ENCODE results near the gene FEN1. TPM values are rescaled to one million over a fixed set of nuclear protein-coding genes. Genes with fewer than 3 reads are reported as not detected.

The FEN1 gene
- total RNA-seq, 1 donor from 2014 or later: 5.1 TPM

DNA sequence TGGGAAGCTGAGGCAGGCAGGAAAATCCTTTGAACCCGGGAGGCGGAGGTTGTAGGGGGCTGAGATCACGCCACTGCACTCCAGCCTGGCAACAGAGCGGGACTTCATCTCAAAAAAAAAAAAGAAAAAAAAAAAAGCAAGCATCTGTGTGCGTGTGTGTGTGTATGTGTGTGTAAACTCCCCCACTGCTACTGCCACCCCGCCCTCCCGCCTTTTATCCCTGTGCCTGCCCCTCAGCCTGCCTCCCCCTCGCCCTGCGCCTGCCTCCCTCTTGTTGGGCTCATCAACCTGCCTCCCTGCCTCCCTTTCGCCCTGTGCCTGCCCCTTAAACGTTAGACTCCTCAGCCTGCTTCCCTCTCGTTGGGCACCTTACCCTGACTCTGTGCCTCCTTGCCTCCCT lies 18.3 kb upstream of the FEN1 start:
- ATAC-seq: no peak

DNA sequence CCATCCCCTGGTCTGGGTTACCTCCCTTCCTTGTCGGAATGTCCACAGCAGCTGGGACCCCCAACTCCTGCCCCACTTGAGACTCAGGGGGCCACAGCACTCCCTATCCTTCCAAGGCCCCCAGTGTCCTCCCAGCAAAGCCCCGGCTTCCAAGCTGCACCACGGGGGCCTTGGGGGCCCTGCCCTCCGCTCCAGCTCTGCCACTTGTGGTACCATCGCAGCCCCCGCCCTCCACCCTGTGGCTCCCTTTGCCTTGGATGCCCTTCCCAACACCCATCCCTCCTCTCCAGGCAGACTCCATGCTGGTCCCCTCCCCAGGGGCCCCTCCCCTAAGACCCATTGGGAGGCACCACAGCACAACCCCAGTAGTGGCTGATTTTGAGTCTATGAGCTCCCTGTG lies 17.6 kb upstream of the FEN1 start:
- ATAC-seq (no peak), DNase-seq (ENCODE audit: low spot score) (no peak)

More for the DNA sequence above, 18.3 kb upstream of the FEN1 start:
- no peak for DNase-seq (ENCODE audit: low spot score)

GRCh38 chr11:61775606-61776554 lies 16.8 kb upstream of the FEN1 start:
- ATAC-seq (no peak), DNase-seq (ENCODE audit: low spot score) (no peak)

DNA sequence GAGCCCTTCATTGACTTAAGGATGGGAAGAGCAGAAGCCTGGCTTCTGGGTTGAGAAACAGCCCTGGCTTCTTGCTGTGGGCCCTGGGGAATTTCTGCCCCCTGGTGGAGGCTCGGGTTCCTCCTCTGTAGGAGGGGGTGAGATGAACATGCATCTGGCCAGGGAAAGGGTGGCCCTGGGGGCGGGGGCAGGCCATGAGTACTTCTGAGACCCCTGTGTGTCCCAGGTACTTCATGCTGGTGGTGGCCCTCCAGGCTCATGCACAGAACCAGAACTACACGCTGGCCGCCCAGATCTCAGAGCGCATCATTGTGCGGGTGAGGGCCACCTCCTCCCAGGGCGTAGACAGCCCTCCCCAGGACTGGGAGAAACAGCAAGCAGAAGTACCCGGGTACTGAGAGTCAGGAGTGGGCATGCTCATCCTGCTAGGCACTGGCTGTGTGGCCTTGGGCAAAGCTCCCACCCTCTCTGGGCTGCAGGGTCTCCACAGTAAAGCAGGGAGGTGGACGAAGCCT lies 16.1 kb upstream of the FEN1 start:
- peak; percentile 80 for ATAC-seq
- peak; percentile 77 for DNase-seq (ENCODE audit: low spot score)

DNA sequence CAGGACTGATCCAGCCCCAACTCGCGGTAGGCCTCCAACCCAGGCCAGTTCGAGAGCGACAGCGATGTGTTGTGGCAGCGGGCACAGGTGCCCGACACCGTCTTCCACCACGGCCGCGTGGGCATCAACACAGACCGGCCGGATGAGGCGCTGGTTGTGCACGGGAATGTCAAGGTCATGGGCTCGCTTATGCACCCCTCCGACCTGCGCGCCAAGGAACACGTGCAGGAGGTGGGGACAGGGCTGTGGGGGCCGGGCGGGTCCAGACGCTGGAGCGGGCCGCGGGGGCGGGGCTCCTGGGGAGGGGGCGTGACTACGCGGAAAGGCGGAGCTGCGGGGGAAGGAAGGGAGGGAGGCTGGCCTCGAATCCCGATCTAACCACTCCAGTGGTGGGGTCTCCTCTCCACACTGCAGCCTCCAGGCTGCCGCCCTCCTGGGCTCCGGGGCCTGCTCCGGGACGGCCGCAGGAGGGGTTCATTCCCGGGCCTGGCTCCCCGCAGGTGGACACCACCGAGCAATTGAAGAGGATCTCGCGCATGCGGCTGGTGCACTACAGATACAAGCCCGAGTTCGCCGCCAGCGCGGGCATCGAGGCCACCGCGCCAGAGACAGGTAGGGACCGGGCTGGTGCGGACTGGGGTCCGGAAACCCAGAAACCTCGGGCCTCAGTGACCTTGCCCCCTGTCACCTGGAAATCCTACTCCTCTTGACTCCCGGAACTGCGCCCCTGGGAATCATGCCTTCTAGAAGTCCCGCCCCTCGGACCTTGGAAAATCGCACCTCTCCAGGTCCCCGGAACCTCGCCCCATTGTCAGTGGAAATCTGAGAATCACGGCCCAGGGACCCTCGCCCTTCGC lies 15.2 kb upstream of the FEN1 start:
- ATAC-seq (peak; percentile 6), DNase-seq (ENCODE audit: low spot score) (no peak)

GRCh38 chr11:61778357-61778886 lies 14.3 kb upstream of the FEN1 start:
- DNase-seq (ENCODE audit: low spot score): no peak
- no peak for ATAC-seq

- ATAC-seq (no peak), DNase-seq (ENCODE audit: low spot score) (no peak)
Observed at GRCh38 chr11:61778920-61779650, 13.6 kb upstream of the FEN1 start.

DNA sequence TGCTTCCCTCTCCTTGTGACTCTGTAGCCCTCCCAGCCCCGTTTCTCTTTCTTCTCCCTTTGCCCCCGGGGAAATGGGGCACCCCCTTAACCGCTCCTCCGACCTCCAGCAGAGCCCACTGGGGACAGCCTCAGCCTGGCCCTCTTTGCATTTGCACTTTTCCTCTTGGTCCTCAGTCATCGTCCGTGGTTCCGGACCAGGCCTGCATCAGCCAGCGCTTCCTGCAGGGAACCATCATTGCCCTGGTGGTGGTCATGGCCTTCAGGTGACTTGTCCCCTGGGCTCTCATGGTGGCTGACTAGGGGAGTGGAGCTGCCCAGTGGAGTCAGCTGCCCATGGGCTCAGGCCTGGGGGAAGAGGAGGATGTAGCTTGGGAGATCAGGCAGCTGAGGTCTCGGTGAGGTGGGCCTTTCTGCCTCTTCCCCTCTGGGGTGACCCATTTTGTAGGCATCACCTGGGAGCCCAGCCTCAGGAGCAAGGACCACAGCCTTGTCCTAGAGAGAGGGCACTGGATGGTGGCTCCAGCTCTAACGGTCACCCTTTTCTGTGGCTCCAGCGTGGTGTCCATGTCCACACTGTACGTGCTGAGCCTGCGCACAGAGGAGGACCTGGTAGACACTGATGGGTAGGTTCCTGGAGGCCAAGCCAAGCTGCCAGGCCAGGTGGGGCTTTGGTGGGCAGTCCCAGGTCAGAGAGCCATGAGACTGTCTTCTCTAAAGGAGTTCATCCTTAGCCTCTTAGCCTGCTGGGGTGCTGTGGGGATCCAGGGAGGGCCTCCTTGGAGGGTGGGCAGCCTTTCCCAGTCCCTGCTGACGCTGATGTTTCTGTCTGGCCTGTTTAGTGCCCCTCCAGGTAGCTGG lies 12.8 kb upstream of the FEN1 start:
- ATAC-seq (no peak), DNase-seq (ENCODE audit: low spot score) (no peak)

DNA sequence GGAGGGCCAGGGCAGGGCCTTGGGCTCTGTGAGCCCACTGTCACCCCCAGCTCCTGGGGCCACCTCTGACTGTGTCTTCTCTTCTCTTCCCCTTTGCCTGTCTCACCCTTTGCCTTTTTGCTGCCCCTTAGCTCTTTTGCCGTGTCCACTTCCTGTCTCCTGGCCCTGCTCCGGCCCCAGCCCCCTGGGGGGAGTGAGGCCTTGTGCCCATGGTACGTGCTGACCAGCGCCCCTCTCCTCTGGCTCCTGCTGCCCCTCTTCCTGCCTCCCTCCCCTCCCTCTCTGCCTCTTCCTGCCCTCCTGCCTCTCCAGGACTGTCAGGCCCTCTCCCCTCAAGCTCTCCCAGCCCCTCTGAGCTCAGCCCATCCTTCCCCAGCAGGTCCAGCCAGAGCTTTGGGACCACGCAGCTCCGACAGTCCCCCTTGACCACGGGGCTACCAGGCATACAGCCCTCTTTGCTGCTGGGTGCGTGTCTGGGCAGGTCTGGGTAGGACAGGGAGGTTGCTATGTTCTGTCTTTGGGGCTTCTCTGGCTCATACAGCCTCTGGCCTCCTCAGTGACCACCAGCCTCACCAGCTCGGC lies 12.0 kb upstream of the FEN1 start:
- ATAC-seq: no peak
- DNase-seq (ENCODE audit: low spot score): no peak

- no peak for DNase-seq (ENCODE audit: low spot score)
Observed at GRCh38 chr11:61781585-61781984, 11.1 kb upstream of the FEN1 start.

GRCh38 chr11:61782299-61782698 lies 10.4 kb upstream of the FEN1 start:
- ATAC-seq (no peak), DNase-seq (ENCODE audit: low spot score) (no peak)

More at GRCh38 chr11:61781585-61781984, 11.1 kb upstream of the FEN1 start:
- no peak for ATAC-seq

DNA sequence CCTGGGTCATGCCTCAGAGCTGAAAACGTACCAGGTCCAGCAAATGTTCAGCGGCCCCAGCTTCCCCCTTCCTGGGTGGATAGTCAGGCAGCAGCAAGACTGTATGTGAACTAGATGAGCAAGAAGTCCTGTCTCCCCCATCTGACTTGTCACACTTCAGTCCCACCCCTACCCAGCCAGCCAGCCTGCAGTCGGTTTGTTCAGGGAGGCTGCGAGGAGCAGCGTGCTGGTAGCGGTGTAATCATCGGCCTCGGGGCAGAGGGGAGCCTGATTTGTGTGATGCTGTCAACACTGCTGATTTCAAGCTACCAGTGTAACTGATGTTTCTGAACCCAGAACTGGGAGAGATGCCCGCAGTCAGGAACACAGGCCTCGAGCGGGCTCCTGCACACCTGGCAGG lies 9.9 kb upstream of the FEN1 start:
- no peak for DNase-seq (ENCODE audit: low spot score)
- ATAC-seq: no peak

DNA sequence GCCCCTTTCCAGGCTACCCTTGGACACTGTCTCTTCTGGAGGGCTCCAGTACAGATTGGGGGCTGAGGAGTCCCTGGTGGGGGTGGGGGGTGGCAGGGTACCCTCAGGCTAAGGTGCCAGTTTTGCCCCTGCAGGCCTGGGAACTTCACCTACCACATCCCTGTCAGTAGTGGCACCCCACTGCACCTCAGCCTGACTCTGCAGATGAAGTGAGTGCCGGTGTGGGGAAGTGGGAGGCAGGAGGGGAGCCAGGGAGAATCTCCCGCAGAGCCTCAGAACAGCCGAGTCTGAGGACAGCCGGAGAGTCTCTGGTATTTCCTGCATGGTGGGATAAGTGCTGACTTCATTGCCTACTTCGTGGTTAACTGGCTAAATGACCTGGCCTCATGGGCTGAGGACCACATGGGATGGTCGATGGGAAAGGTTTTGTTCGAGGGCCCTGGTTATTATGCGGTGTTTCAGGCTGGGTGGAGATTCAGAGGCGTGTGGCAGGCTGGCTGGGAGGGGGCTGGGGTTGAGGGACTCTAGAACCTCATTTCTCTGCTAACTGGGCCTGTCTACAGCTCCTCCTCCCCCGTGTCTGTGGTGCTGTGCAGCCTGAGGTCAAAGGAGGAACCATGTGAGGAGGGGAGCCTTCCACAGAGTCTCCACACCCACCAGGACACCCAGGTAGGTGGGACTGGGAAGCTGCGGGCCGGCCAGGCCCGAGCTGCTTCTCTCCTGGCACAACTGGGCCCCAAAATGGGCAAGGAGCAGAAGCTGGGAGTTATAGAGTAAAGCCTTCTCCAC lies 8.8 kb upstream of the FEN1 start:
- DNase-seq (ENCODE audit: low spot score) (no peak), ATAC-seq (no peak)

- ATAC-seq: no peak
- DNase-seq (ENCODE audit: low spot score): no peak
Observed at GRCh38 chr11:61784506-61784805, 8.3 kb upstream of the FEN1 start.

- DNase-seq (ENCODE audit: low spot score): no peak
- peak; percentile 4 for ATAC-seq
Observed at GRCh38 chr11:61785837-61786402, 6.8 kb upstream of the FEN1 start.

- no peak for DNase-seq (ENCODE audit: low spot score)
Observed at GRCh38 chr11:61787928-61788491, 4.7 kb upstream of the FEN1 start.

GRCh38 chr11:61791737-61792309 lies 888 bp upstream of the FEN1 start:
- DNase-seq (ENCODE audit: low spot score): no peak
- ATAC-seq: peak; percentile 33

More at GRCh38 chr11:61787928-61788491, 4.7 kb upstream of the FEN1 start:
- ATAC-seq: peak; percentile 12

Measured in left lobe of liver (tissue), 2 donors.